Kidney tubule cell (primary cell): ENCODE data around the gene TMEM247.

Experiments
- DNase-seq: peaks from one replicate; pipeline ENCODE4 v3.0.0-alpha.2; 2018; ENCODE audit warnings: low spot score

TMEM247 gene

DNA sequence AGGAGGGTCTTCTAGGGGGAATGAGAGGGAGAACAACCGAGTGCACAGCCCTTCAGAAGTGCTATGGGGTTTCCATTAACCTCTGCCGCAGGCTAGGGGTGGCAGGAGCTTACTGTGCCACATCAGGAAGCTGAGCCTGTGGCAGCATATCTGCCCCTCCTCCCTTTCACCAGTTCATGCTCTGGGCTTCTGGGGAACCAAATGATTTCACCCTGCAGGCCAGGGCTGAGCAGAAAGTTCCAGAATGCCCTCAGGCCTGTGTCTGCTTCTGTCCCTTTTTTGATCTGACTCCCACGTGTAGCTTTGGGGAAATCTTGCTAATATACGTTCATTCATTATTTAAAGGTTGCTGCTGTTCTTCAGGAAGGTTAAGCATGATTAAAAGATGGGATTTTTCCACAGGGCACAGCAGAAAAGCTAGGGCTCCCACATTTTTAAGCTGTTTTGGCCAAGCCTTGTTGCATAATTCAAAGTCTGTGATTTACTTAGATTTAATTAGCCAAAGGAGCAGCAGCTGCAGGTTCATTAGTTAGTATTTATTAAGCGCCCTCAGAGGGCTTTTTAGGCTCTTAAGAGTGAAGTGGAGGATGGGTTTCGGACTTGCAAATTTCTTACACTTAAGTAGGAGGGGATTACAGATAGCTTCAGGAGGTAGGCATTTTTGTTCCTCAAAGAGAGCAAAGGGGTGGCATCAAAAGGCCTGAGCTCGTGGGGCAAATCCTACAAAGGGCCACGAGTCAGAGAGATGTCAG lies 10.2 kb downstream of the TMEM247 start:
- no peak for DNase-seq

DNA sequence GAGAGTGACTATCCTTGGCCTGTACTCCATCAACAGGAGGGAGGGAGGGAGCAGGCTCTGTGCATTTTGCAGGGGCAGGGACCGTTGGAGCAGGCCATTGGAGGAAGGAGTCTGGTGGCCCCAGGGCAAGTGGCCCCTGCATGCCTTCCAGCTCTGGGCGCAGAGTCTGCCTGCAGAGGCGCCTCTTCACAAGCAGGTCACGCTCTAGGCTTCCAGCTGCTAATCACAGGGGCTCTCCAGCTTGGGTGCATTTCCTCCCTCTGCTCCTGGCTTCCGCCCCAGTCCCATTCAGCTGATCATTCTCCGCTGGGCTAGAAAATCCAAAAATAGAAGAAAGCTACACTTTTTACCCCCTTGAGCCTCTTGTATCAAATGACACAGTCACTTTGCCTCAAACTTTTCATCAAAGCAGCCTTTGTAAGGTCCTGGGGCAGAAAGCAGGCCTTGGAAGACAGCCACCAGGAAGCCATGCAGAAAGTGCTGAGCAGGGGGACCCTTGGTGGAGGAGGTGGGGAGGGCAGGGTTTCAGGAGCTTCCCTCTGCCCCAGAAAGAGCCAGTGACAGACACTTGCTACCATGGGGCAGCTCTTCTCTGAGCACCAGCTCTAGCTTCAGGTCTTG lies 11.3 kb downstream of the TMEM247 start:
- DNase-seq = no peak

DNA sequence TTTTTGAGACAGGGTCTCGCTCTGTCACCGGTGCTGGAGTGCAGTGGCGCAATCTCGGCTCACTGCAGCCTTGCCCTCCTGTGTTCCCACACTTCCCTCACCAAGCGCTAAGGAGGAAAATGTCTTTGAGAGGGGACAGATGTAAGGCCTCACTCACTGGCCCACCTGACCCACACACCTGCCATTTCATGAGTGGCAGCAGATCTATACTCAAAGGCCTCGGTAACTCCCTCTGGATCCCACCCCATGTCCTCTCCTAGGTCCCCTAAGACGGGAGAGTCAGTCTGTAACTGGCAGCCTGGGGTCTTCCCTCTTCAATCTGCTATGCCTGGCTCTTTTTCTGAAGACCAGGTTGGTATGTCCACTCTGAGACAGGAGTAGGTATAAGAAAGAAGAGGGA lies 12.9 kb downstream of the TMEM247 start:
- no peak for DNase-seq

DNA sequence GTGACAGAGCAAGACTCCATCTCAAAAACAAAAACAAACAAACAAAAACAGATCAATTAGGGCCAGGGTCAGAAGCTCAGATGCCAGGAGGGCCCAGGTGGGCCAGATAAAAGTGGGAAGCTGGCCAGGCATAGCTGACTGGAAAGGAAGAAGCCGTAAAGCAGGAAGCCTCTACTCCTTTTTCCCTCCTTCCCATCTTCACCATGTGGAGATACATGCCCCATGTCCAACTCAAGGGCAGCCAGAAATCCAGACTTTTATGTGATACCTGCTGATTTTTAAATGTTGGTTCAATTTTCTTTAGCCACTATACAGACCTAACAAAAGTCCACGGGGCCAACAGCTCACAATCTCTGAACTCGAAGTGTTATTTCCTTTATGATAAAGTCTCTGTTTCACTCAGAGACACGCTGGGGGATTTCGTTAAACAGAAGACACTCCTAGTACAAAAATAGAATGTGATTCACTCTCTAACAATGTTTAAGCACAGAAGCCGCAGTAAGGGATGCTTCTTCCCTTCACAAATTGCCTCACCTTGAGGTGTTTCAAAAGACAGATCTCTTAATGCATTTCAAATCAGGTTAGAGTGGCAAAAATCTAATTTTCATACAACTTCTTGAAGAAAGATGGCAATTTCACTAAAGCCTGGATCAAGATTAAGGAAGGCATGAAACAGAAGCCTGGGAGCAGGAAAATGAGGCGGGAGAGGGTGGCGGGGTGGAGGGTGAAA lies 14.0 kb downstream of the TMEM247 start:
- DNase-seq = peak; percentile 68

DNA sequence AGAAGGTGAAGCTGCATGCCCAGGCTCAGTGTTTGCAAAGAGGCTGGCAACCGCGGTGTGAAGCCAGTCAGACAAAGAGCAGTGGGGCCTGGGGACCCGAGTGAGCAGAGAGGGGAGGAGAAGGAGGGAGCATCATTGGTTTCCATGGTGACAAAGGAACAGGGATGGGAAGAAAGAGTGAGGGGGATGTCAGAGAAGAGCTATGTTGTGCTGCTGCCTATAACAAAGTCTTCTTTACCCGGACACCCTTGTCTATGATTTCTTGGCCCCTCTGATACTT lies 14.5 kb downstream of the TMEM247 start:
- no peak for DNase-seq

DNA sequence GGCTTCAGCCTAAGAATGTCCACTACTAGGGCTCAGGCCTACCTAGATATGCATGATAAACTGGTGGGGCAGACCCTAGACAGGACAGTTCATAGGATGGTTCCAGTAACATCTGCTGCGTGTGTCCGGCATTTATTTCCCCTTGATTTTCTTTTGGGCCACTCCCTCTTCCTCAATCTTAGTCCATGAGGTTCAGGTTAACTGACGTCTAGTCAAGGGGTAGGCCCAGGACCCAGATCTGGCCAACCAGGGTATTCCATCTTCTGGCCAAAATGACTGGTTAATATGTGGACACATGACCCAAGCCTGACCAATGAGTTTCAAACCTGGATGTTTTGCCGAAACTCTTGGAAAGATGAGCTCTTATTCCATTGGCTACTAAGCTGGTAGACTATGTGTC lies 15.2 kb downstream of the TMEM247 start:
- DNase-seq = no peak

DNA sequence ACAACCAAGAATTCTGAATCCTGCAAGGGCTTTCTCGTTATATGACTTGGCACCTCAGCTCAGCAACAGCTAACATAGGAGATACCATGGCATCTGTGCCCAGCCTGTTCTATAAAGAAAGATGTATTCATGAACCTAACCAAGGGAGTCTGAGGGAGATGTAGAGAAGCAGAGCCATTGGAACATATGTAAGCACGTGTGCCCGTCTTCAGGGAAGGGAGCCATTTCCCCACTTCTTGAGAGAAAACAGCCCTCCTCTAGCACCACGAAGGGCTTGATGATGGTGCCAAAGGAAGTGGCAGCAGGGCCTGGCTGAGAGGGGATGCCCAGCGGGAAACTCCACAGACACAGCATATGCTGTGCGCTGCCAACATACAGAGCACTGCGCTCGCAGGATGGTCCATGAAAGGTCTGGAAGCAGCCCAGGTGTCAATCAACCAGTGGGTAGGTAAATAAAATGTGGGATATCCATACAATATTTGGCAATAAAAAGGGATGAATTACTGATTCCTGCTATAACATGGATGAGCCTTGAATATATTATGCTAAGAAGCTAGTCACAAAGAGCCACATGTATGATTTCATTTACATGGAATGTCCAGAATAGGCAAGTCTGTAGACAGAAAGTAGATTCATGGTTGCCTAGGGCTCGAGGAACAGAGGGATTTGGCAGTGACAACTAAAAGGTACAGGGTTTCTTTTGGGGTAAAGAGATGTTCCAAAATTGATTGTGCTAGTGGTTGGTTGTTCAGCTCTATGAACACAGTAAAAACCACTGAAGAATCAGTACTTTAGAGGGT lies 16.1 kb downstream of the TMEM247 start:
- DNase-seq = peak; percentile 63

DNA sequence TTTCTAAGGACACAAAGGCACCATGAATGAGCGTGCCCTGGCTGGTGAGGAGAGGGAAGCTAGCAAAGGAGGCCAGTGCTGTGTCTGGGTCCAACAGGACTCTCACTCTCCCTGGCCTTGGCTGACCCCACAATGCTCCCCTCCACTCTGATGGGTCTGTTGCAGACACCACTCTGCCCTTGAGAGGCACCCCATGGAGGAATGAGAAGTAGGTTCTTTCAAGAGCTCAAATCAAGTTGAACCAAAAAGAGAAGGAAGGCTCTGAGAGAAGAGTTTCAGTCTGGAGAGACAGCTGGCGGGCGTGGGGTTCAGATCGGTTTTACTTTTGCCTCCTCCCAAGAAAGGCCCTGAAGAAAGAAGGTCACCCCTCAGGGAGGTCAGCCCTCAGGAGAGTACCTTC lies 18.4 kb downstream of the TMEM247 start:
- no peak for DNase-seq

DNA sequence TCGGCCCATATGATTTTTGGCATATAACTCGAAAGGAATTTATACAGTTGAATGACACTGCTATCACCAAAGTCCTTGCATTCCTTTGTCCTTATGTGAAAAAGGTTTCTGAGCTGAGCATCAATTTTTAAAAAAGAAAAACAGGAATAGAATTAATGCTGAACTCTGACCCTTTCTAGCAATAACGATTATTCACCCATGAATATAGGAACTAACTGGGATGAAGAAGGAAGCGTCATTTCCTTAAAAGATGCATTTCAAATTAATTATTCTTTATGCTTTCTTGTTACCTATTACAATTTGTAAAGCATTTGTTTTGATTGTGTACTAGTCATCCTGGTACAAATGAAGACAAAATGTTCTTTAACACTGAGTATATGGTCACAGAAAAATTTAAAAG lies 19.3 kb downstream of the TMEM247 start:
- DNase-seq = no peak

DNA sequence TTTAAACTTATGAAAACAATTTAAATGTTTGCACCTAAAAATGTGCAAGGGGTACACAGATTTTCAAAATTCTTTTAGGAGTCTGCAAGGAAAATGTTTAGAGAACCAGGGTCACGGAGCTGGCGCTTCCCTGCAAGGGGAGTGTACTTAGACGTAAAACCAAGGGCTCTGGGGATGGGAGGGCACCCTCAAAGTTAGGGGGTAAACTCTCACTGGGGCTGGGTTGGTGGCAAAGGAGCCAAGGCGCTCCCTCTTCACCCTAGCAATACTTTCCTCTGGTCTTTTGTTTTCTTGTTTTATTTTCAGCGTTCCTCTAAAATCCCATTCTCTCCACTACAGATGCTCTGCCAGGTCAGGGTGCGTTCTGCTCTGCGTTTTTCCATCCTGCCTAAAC lies 20.0 kb downstream of the TMEM247 start:
- DNase-seq = no peak

DNA sequence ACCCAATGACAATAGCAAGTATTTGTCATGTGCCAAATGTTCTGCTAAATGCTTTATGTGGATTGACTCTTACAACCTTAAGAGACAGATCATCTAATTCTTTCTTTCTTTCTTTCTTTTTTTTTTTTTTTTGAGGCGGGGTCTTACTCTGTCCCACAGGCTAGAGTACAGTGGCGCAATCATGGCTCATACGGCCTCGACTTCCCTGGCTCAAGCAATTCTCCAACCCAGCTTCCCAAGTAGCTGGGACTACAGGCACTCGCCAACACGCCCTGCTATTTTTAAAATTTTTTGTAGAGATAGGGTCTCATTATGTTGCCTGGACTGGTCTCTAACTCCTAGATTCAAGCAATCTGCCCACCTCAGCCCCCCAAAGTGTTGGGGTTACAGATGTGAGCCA lies 21.4 kb downstream of the TMEM247 start:
- DNase-seq = no peak

DNA sequence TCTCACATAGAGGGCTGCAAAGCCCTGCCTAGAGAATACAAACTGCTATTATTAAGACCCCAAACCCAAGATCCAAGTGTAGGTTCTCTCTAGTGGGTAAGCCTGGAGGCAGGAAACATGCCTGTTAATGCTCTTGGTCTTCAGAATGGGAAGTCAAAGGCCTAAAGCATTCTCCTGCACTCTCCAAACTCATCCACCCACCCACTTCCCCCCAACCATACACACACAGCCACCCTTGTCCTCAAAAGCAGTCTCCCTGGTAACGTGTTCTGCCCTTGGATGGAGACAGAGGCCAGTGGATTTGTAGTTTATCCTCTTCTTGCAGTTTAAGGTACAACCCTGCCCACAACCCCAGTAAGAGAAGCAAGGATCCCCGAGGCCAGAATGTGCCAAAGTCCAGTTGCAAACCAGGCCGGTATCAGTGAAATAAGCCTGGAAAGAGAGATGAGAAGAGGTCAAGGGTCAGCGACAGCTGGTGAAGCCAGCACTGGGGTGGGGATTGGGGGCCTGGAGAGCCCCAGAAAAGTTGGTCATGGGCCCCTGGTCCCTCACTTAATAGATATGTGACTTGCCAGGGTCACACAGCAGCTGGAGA lies 23.0 kb downstream of the TMEM247 start:
- DNase-seq = no peak

DNA sequence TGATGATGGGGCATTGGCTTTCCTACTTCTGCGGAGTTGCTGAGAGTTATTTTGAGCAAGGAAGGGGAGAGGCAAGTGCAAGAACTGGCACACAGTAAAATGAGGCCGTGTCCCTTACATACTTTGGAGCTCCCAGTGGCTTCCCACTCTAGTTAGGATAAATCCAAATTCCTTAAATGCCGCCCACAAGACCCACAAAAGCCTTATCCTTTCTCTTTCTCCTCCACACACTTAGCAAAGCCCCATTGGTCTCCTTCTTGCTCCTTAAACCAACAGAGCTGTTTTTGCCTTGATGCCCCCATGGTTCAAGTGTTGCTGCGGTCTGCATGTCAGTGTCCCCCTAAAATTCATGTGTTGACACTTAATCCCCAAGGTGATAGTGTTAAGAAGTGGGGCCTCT lies 24.3 kb downstream of the TMEM247 start:
- DNase-seq = no peak

DNA sequence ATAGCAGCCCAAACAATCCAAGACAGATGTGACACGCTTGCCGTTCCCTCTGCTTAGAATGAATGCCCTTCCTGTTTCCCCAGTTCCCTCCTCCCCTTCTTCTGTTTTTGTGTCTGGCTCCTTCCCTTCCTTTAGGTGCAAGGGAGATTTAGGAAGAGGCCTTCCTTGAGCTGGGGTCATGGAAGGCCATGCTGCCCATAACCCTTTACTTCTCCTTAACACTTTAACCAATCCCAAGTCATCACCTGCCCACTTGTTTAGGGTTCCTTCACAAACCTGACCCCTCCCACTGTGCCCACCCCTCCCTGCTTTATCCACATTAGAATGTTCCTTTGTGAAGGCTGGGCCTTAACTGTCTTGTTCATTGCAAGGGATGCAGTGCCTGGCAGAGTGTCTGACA lies 24.9 kb downstream of the TMEM247 start:
- DNase-seq = no peak

DNA sequence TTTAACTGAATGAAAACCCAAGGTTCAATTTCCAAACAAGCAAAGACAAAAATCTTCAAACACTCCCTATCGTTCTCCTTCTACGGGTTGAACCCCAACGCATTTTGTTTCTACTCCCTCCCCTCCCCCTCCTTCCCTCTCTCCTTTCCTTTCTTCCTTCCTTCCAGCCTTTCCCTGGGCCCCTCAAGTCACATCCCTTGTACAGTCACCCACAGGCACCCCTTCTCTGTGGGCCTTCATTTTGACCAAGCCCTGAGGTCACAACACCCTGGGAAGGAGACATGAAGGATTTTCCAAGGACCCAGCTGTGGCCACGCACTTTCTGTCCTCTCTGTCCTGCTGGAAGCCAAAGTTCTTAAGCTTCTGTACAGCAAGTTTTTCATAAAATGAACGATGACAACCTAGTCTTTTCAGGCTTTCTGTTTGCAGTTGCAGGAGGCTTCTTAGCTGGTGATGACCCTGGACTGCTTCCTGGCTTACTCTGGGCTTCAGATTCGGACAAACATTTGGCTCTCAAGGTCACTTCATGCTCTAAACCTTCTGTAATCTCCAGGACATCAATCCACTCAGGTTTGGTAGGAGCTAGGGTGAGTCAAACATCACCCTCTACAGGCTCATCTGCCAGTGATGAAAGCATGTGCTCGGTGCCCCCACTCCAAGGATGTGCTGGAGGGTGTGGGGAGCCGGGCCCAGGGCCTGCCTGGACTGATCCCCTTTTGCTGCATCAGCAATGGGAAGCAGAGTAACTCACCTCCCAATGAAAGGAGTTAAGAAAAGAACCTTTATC lies 25.5 kb downstream of the TMEM247 start:
- DNase-seq = no peak

DNA sequence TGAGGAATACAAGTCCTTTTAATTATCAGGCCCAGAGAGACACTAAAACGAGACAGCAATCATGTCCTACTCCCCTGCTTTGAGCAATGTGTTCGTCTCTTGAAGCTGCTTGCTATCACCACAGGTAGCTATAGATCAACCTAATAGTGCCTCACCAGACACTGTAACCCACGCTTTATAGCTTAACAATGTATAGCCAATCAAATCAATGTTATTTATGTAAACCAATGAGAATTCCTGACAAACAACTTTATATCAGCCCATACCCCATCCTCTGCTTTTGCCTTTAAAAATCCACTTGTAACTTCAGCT lies 26.1 kb downstream of the TMEM247 start:
- DNase-seq = no peak

DNA sequence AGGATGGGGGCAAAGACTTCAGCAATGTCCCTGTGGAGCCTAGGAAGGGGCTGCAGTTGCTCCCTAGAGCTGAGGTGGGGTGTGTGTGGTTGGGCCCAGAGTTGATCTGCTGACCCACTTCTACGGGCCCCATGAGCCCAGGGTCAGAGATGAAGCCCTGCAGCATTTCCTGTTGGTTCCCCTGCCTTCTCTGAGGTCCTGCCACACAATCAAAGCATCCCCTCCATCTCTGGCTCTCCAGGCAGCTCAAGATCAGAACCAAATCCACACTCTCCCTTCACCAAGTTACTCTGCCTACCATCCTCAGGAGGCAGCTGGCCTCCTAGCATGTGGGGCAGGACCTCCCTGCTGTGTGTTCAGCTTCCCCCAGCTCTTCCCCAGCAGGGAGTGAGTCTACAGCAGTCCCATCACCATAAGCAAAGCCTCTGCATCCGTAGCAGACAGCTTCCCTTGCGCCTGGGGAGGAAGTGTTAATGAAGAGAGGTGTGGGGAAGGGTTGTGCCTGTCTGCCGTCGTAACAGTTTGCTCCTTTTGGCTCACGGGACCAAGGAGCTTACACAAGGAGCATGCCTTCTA lies 26.9 kb downstream of the TMEM247 start:
- DNase-seq = no peak

DNA sequence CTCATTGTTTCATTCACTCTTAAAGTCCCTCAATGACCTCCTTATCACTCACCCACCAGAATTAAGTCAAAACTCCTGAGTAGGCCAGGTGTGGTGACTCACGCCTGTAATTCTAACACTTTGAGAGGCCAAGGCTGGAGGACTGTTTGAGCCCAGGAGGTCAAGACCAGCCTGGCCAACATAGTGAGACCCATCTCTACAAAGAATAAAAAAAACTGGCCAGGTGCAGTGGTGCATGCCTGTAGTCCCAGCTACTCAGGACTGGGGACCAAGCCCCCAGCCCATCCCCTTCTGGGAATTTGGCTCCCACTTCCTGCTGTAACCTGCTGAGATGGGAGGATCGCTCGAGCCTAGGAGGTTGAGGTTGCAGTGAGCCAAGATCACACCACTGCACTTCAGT lies 28.9 kb downstream of the TMEM247 start:
- no peak for DNase-seq

DNA sequence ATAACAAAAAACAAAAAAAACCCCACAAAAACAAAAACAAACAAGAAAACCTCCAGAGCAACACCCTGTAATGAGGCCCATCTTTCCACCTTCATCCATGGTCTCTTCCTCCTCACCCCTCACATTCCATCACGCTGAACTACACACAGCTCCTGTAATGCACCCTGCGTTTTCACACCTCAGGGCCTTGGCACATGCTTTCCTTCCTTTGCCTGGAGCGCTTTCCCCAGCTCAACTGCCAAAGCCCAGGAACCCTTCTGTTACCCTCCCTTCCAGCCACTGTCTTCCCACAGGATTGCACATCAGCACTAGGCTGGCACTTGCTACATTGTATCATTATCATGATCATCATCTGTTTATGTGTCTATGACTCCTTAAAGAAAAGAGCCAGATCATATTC lies 29.4 kb downstream of the TMEM247 start:
- no peak for DNase-seq

DNA sequence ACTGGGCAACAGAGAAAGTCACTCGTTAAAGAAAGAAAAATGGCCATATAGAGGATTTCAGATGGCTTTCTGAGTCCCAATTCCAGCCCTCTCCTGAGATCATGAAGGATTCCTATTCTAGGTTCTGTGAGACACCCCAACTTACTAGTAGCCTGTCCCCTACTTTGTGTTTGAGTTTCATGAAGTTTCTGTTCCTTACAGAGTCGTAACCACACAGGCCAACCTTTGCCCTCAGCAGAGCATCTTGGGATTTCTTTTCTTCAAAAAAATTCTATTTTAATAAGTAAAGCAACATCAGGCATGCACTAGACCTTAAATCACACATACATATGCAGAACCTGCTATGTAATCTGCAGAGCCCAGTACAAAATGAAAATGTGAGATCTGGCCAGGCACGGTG lies 30.4 kb downstream of the TMEM247 start:
- no peak for DNase-seq

DNA sequence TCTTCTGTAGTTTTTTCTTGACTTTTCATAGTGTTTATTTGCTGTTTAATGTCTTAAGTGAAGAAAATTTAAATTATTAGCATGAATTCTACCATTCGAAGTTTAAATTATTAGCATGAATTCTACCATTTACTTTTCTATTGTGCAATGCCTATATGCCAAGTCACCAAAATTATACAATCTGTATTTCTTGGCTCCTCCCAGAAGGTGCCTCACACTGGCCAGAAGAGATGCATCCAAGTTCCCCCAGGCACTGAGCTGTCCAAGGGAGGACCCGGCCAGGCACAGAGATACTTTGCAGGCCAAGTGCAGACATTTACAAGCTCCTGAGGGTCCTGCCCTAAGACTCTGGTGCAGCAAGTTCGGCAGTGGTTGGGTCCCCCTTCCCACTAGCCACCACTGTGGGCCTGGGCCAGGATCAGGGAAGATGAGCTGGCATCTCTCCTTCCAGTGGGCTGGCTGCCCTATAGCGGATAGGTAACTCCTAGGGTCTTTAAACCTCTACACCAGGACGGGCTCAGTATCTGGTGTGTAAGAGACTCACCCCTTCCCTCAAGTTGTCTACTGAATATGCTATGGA lies 31.3 kb downstream of the TMEM247 start:
- DNase-seq = no peak
